ENCODE measurements around the gene ETV2. TPM values are rescaled to one million over a fixed set of nuclear protein-coding genes. Genes with fewer than 3 reads are reported as not detected.
A peak's percentile ranks its signal among the peaks of the same experiment; 100 is the strongest.
"Not testable (repeated sequence)": the region's sequence is repeated elsewhere in the genome, so short reads cannot be mapped to it uniquely, and the experiment has no call there.

Gene ETV2
- total RNA-seq, 1 experiment from 2014 or later, result 0.50 TPM

GRCh38 chr19:35623327-35624010 is 18.1 kb upstream of the ETV2 start:
- DNase-seq (ENCODE audit: low read depth), result no peak

- DNase-seq (ENCODE audit: low read depth), result no peak
Observed at GRCh38 chr19:35628264-35628564, 13.3 kb upstream of the ETV2 start.

DNA sequence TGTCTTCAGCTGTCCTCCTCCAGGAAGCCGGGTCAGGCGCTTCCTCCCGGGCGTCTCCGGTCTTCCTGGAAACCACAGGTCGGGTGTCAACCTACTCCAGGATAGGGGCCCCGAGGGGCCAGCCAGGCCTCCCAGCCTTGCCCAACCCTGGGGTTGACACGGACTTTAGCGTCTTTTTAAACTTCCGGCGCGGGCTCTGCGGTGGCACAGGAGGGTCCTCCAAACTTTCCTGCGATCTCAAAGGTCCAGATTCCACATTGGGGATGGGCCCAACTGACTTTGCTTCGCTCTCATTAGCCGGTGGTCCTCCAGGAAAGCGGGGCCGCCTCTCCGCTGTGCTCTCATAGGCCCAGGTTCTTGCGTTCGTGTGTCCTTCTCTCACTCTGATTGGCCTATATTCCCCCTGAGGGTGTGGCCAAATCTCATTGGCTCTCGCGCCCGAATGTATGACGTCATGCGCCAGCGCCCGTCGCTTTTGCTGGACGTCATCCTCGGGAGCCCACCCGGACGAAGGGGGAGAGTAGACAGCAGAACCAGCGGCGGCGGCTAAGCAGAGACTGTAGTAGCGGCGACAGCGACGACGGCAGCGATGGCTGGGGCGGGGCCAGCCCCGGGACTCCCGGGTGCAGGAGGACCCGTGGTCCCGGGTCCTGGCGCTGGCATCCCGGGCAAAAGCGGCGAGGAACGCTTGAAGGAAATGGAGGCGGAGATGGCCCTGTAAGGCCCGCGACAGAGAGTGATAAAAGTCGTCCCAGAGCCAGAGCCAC is 12.8 kb upstream of the ETV2 start, which contains the start of gene RBM42:
Gene RBM42 (plus strand): TSS at position 472 of the 767 bp plus-strand sequence. CDS start 118 bp downstream, at position 590.
- DNase-seq (ENCODE audit: low read depth), result peak; percentile 98

GRCh38 chr19:35629332-35629633 is 12.3 kb upstream of the ETV2 start:
- DNase-seq (ENCODE audit: low read depth), result no peak

GRCh38 chr19:35633727-35634440 is 7.7 kb upstream of the ETV2 start:
- DNase-seq (ENCODE audit: low read depth), result no peak

DNA sequence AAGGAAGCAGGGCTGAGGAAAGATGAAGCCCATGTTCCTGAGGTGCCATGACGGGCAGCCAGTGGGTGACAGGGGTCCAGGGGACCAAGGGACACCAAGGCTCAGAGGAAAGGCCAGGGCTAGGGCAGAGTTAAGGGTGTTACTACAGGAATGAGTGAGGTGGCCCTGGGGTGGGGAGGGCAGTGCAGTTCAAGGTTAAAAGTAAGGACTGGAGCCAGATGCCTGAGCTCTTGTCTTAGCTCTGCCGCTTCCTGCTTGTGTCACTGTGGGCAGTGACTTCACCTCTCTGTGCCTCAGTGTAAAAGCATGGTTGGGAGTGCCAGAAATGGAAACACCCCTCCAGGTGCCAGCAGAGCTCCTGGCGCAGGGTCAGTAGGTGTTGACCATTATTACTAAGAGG is 4.9 kb upstream of the ETV2 start:
- no peak for DNase-seq (ENCODE audit: low read depth)

DNA sequence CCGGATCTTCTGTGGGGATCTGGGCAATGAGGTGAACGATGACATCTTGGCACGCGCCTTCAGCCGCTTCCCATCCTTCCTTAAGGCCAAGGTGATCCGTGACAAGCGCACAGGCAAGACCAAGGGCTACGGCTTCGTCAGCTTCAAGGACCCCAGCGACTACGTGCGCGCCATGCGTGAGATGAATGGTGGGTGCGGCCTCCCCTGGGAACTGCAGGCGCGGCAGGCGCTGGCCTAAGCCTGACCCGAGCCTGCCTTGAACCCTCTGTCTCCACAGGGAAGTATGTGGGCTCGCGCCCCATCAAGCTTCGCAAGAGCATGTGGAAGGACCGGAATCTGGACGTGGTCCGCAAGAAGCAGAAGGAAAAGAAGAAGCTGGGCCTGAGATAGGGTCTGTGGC is 4.4 kb upstream of the ETV2 start:
- no peak for DNase-seq (ENCODE audit: low read depth)

GRCh38 chr19:35639321-35639639 is 2.3 kb upstream of the ETV2 start:
- DNase-seq (ENCODE audit: low read depth), result no peak

- DNase-seq (ENCODE audit: low read depth), result no peak
Observed at GRCh38 chr19:35639863-35640262, 1.7 kb upstream of the ETV2 start.

DNA sequence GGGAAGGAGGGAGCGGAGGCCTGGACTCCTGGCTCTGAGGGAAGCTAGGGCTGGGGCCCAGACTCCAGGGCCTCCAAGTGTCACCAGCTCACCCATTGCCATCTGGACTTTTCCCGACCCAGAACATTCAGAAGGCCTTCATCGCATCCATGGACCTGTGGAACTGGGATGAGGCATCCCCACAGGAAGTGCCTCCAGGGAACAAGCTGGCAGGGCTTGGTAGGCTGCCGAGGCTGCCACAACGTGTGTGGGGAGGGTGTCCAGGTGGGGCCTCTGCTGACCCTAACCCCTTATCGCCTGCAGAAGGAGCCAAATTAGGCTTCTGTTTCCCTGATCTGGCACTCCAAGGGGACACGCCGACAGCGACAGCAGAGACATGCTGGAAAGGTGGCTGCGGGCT is 767 bp downstream of the ETV2 start:
- no peak for DNase-seq (ENCODE audit: low read depth)

- DNase-seq (ENCODE audit: low read depth), result no peak
Observed at GRCh38 chr19:35642798-35643254, 1.3 kb downstream of the ETV2 start.

DNA sequence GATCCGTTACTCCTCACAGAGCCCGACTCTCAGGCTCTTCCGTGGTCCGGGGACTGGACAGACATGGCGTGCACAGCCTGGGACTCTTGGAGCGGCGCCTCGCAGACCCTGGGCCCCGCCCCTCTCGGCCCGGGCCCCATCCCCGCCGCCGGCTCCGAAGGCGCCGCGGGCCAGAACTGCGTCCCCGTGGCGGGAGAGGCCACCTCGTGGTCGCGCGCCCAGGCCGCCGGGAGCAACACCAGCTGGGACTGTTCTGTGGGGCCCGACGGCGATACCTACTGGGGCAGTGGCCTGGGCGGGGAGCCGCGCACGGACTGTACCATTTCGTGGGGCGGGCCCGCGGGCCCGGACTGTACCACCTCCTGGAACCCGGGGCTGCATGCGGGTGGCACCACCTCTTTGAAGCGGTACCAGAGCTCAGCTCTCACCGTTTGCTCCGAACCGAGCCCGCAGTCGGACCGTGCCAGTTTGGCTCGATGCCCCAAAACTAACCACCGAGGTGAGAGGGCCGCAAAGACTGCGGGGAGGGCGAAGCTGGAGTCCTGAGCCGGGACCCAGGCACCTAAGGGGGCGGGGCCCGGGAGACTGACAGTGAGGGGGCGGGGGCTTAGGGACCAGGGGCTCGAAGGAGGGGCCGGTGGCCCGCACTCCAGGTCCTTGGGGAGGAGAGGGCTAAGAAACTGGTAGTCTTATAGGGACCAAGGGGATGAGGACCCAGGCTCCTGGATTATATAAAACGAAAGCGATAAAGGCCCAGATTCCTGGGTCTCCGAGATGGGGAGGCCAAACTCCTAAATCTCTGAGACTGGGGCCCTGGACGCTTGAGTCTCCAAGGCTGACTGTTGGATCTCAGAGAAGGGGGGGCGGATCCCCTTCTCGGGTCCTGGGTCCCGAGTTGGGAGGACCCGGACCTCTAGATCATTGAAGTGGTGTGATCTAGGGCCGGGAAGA is 2.0 kb downstream of the ETV2 start:
- DNase-seq (ENCODE audit: low read depth), result peak; percentile 76

DNA sequence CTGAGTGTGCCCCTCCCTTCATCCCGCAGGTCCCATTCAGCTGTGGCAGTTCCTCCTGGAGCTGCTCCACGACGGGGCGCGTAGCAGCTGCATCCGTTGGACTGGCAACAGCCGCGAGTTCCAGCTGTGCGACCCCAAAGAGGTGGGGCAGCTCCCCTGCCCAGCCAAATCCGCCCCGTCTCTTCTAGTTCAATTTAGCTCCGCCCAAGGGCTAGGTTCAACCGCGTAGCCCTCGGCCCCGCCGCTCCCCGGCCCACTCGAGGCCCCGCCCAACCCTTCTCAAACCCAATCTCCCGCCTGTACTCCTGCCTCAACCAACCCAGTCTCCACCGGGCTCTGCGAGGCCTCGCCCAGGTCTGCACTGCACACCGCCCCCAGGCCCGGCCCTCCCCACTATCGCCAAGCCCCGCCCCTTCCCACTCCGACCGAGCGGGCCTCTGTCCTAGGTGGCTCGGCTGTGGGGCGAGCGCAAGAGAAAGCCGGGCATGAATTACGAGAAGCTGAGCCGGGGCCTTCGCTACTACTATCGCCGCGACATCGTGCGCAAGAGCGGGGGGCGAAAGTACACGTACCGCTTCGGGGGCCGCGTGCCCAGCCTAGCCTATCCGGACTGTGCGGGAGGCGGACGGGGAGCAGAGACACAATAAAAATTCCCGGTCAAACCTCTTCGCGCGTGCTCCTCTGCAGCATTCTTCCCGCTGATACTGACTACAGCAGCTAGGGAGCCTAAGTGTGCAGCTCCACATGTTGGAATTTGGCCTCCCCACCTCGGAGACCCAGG is 2.9 kb downstream of the ETV2 start:
- DNase-seq (ENCODE audit: low read depth), result peak; percentile 83

DNA sequence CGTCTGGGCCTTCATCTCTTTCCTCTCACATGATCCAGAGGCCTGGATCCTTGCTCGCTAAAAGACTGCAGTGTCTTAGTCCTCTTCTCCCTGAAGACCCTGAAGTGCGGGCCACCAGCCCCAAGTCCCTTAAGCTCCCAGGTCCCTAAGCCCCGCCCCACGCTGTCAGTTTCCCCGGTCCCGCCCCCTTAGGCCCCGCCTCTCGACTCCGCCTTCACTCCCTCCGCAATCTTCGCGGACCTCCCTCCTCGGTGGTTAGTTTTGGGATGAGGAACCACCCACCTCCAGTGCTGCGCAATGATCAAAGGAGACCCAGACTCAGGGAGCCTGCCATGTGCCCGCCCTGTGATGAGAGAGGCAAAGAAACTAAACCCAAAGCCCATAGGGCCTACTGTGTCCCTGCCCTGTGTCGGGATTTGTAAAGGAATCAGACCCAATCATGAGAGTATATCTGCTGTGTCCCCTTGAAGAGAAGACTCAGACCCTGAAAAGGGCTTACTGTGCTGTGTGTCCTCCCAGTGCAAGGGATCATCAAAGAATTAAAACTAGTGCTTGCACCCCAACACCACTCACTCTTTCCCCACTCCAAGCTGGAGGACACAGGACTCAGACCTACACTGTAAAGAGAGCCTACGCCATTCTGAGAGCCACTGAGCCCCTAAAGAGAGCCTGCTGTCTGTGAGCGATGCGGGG is 3.6 kb downstream of the ETV2 start:
- no peak for DNase-seq (ENCODE audit: low read depth)

DNA sequence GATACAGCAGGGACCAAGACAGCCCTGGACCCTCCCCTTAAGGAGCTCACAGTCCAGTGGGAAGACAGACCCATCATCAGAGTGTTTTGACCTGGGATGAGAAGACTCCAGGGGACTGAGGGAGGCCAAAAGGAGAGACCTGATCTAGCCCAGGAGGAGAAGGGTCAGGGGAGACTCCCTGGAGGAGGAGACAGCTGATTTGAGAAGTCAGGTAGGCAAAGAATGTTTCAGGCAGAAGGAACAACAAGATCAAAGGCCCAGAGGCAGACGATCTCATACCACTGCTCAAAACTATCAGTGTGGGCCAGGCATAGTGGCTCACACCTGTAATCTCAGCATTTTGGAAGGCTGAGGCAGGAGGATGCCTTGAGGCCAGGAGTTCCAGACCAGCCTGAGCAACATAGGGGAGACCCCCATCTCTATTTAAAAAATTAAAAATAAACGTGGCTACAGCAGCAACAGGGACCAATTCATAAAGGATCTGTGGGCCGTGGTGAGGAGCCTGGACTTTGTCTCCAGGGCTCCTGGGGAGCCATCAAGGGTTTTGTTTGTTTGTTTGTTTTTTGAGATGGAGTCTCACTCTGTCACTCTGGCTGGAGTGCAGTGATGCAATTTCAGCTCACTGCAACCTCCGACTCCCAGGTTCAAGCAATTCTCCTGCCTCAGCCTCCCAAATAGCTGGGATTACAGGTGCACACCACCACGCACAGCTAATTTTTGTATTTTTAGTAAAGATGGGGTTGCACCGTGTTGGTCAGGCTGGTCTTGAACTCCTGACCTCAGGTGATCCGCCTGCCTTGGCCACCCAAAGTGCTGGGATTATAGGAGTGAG is 4.4 kb downstream of the ETV2 start:
- no peak for DNase-seq (ENCODE audit: low read depth)

DNA sequence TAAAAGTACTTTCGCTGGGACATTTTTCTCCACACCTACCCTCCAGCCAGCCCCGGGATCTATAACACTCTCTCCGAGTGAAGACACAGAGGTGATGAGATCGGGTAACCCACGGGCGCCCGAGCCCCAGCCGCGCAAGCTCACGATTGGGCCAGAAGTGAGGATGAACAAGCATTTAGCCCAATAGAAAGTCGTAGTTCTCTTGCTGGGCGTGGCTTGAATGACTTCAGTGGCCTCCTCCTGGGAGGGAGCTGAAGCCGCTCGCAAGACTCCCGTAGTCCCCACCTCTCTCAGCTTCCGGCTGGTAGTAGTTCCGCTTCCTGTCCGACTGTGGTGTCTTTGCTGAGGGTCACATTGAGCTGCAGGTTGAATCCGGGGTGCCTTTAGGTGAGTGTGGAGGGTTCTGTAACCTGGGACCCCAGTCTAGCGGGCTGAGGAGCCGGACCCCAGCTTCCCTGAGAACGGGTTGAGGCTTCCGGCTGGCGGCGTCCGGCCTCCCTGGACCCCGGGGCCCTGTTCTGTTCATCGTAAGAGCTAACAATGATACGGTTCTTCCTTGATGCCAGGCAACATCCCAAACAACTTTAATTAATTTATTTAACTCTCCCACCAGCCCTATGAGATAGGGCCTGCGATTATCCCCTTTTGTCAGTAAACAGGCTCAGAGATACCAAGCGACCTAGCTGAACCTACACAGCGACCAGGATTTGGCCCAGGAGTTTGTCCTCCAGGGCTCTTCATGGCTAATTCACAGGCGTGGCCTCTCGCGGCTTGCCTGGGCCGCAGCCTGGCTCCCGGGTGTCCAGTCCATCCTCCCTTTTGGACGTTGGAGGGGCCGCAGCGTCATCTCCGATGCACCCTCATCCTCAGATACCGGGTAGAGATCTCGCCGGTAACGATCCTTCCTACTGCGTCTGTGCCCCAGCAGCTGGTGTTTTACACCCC is 6.7 kb downstream of the ETV2 start, which contains the start of gene COX6B1:
Gene COX6B1 (plus strand): TSS at position 307 of the 945 bp plus-strand sequence. CDS start 2,921 bp downstream, outside the sequence.
- peak; percentile 97 for DNase-seq (ENCODE audit: low read depth)

DNA sequence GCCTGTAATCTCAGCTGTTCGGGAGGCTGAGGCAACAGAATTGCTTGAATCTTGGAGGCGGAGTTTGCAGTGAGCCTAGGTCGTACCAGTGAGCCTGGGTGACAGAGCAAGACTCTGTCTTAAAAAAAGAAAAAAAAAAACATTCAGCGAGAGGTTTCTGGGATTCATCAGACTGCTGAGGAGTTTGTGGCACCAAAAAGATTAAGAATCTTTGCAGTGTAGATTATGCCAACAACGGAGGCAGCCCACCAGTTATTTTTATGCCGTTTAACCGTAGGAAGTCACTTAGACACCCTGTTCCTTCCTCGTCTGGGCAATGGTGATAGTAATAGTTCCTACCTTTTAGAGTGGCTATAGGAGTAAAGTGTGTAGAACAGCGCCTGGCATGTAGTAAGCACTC is 9.0 kb downstream of the ETV2 start:
- no peak for DNase-seq (ENCODE audit: low read depth)

- DNase-seq (ENCODE audit: low read depth), result not testable (repeated sequence)
Observed at GRCh38 chr19:35654828-35655227, 13.3 kb downstream of the ETV2 start.
